Measurements from ENCODE around the gene RNU6-9.

Gene RNU6-9

DNA sequence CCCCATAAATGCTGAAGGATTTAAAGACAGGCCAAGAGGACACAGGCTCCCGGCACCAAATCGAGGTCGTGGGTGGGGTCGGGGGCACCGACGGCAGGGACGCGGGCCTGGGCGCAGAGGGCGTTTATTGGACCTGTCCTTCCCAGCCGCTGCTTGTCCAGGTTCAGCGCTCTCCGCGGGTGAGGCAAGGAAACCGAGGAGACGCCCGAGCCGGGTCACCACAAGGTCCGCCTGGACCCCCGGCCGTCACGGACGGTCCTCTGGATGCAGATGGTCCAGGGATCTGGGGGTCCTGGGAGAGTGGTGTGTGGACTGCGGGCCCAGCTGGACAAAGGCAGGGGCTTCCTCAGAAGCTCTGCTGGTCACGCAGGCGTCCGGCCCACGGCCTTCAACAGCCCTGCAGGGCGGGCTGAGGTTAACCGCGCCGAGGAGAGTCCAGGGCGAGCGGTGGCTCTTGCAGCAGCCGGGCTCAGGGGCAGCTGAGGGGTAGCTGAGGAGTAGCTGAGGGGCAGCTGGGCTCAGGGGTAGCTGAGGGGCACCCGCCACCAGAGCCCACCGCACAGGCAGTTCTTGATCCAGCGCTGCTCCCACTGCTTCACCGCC is 25.3 kb upstream of the RNU6-9 start:
- Histone ChIP-seq H3K4me3 (ENCODE audit: low read depth, low read length) (no peak overlapping the region), H3K36me3 (replicated peaks) (peaks cover 29% of the 10 kb centered on the region), H3K27ac (no peak overlapping the region), H3K27me3 (replicated peaks) (no peaks in the 10 kb centered on the region)
- TF ChIP-seq, protein P1, sequence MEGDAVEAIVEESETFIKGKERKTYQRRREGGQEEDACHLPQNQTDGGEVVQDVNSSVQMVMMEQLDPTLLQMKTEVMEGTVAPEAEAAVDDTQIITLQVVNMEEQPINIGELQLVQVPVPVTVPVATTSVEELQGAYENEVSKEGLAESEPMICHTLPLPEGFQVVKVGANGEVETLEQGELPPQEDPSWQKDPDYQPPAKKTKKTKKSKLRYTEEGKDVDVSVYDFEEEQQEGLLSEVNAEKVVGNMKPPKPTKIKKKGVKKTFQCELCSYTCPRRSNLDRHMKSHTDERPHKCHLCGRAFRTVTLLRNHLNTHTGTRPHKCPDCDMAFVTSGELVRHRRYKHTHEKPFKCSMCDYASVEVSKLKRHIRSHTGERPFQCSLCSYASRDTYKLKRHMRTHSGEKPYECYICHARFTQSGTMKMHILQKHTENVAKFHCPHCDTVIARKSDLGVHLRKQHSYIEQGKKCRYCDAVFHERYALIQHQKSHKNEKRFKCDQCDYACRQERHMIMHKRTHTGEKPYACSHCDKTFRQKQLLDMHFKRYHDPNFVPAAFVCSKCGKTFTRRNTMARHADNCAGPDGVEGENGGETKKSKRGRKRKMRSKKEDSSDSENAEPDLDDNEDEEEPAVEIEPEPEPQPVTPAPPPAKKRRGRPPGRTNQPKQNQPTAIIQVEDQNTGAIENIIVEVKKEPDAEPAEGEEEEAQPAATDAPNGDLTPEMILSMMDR (IDR thresholded peaks at IDR 0.05; ENCODE audit: low read depth, low read length, missing control alignments), result no peak
- no peak for DNase-seq
- in situ Hi-C loops (cut with HindIII; ENCODE audit: low pct_ligation_motif_present, low sequenced_read_pairs), result no loop called here

DNA sequence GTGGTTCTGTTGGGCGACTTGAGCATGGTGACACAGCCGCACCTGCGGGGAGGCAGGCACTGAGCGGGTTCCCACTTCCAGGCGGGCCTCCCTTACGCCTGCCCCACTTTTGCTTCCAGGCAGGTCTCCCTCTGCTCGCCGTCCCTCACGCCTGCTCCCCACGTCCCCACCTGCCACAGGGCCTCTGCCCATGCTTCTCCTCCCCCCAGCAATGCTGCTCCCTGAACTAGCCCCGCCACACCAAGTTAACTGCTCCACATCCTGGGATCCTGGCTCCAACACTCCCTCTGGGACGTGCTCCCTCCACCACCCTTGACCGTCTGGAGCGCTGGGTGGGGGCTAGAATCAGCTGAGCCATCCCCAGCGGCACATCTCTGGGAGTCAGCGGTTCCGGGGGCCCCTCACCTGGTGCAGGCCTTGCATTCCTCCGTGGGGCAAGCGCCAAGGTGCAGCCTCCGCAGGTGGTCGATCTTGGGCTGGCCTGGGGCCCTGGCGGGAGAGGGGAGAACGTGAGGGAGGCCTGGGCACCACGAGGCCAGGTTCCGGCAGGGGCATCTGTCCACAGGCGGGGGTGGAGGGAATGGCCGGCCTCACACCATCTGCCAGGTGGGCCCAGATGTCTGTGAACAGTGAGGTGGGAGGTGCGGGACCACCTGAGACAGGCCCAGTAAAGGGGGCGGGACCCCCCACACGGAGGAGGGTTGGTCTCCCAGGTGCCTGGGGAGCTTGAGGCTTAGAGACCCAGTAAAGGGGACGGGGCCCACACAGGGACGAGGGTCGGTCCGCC is 24.6 kb upstream of the RNU6-9 start:
- no peak overlapping the region for H3K4me3 ChIP-seq (ENCODE audit: low read depth, low read length)
- in situ Hi-C loops (cut with HindIII; ENCODE audit: low pct_ligation_motif_present, low sequenced_read_pairs), result no loop called here
- H3K27me3 ChIP-seq (replicated peaks), result no peaks in the 10 kb centered on the region
- TF ChIP-seq, protein P1 (IDR thresholded peaks at IDR 0.05; ENCODE audit: low read depth, low read length, missing control alignments), result no peak
- peaks cover 32% of the 10 kb centered on the region for H3K36me3 ChIP-seq (replicated peaks)
- no peak overlapping the region for H3K27ac ChIP-seq
- no peak for DNase-seq

DNA sequence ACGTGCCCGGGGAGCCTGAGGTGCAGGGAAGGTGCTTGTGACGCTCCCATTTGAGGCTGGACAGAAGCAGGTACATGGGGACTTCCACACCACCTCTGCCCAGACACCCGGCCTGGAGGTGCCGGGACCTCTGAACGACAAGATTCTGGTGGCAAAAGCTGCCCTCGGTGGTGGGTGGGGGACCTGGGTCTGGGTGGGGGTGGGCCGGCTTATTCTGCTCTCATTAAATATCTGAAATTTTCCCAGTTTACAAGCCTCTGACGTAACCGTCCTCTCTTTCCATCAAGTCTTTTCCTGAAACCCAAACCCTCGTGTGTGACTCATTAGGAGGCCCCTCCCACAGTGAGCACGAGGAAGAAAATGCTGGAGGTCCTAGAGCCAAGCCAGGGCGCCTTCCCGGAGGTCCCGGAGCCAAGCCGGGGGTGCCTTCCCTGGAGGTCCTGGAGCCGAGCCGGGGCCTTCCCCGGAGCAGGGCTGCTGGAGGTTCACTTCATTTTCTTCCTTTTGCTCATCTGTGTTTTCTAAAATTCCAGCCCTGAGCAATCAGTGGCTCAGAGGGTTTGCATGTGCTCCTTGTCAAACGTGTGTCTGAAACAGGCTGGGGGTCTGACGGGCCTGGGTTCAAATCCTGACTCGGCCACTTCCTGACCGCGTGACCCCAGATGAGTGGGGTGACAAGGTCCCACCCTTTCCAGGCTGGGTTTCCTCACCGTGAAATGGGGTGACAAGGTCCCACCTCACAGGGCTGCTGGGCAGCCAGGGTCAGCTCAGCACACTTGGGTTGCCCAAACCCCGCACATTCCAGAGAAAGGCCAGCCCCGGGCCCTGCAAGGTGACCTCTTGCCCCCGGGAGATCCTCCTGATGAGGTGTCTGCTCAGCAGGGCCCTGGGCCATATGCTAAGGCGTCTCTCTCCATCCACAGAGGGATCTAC is 23.8 kb upstream of the RNU6-9 start:
- DNase-seq, result peak; percentile 88
- Histone ChIP-seq H3K36me3 (replicated peaks) (peaks cover 40% of the 10 kb centered on the region), H3K27me3 (replicated peaks) (no peaks in the 10 kb centered on the region), H3K4me3 (ENCODE audit: low read depth, low read length) (no peak overlapping the region), H3K27ac (no peak overlapping the region)
- TF ChIP-seq, protein P1 (IDR thresholded peaks at IDR 0.05; ENCODE audit: low read depth, low read length, missing control alignments), result no peak
- in situ Hi-C loops (cut with HindIII; ENCODE audit: low pct_ligation_motif_present, low sequenced_read_pairs), result no loop called here

GRCh38 chr19:870314-870713 is 23.0 kb upstream of the RNU6-9 start:
- in situ Hi-C loops (cut with HindIII; ENCODE audit: low pct_ligation_motif_present, low sequenced_read_pairs), result no loop called here
- Histone ChIP-seq H3K27ac (no peak overlapping the region), H3K27me3 (replicated peaks) (no peaks in the 10 kb centered on the region), H3K36me3 (replicated peaks) (peaks cover 44% of the 10 kb centered on the region), H3K4me3 (ENCODE audit: low read depth, low read length) (no peak overlapping the region)
- TF ChIP-seq, protein P1 (IDR thresholded peaks at IDR 0.05; ENCODE audit: low read depth, low read length, missing control alignments), result no peak
- DNase-seq, result no peak

DNA sequence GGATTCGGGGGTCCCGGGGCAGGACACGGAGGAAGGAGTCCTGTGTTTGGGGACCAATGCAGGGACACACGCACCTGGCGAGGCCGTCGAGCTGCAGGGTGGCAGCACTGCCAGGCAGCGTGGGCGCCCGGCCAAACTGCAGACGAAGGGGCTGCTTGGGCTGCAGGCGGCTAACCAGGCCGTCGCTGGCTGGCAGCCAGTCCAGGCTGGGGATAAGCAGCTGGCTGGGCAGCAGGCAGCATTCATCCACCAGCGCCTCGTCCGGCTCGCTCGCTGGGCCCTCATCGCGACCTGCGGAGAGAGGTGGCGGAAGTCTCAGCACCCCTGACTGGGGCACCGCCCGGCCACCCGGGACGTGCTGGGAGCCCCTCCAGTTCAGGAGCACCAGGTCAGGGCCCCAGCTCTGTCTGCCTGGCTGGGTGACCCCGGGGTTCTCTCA is 22.3 kb upstream of the RNU6-9 start:
- DNase-seq, result no peak
- Histone ChIP-seq H3K36me3 (replicated peaks) (peaks cover 49% of the 10 kb centered on the region), H3K4me3 (ENCODE audit: low read depth, low read length) (no peak overlapping the region), H3K27ac (no peak overlapping the region), H3K27me3 (replicated peaks) (no peaks in the 10 kb centered on the region)
- TF ChIP-seq, protein P1 (IDR thresholded peaks at IDR 0.05; ENCODE audit: low read depth, low read length, missing control alignments), result no peak
- in situ Hi-C loops (cut with HindIII; ENCODE audit: low pct_ligation_motif_present, low sequenced_read_pairs), result no loop called here
